HG03457 (cell line): ENCODE results near the gene RPL38.

Experiments
- ATAC-seq: cut with Tn5 transposase; IDR thresholded peaks from one replicate; pipeline ENCODE4 v1.9.1; 2021; ENCODE audit warnings: moderate number of reproducible peaks; ENCODE audit not compliant: unreplicated experiment

The RPL38 gene

DNA sequence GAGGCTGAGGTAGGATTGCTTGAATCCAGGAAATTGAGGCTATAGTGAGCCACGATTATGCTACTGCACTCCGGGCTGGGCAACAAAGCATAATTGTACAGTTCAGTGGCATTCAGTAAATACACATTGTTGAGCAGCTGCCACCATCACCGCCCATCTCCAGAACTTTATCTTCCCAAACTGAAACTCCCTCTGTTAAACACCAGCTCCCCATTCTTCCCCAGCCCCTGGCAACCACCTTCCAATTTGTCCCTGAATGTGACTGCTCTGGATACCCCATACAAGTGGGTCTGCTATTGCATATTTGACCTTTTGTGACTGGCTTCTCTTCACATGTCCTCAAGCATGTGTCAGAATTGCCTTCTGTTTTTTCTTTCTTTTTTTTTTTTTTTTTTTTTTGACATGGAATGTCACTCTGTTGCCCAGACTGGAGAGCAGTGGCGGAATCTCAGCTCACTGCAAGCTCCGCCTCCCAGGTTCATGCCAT is 2.9 kb downstream of the RPL38 start:
- no peak for ATAC-seq

- no peak for ATAC-seq
These were observed 7.0 kb downstream of the RPL38 start for GRCh38 chr17:74210191-74211140.

GRCh38 chr17:74211141-74211911 is 7.8 kb downstream of the RPL38 start:
- ATAC-seq, result no peak

DNA sequence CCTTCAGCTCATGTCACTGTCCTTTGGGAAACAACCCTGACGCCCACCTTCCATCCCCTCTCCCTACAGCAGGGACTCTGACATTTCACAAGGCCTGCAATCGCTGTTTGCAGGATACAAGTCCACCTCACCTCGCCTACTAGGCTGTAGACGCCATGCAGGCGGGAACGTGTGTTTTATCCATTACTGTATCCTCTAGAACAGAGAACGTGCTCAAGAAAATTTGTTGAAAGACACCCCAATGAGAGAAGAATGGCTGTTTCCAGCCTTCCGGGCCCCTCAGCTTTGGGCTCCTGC is 8.4 kb downstream of the RPL38 start:
- no peak for ATAC-seq

- ATAC-seq, result peak; percentile 7
These were observed 8.9 kb downstream of the RPL38 start for GRCh38 chr17:74212209-74212912.

- ATAC-seq, result peak; percentile 59
These were observed 9.7 kb downstream of the RPL38 start, which contains the start of gene TTYH2 for GRCh38 chr17:74212913-74213791. Gene TTYH2, plus strand, starts transcription at chr17:74213571. Its CDS starts 17 bp downstream, at chr17:74213588.

GRCh38 chr17:74213861-74214391 is 10.4 kb downstream of the RPL38 start:
- no peak for ATAC-seq

DNA sequence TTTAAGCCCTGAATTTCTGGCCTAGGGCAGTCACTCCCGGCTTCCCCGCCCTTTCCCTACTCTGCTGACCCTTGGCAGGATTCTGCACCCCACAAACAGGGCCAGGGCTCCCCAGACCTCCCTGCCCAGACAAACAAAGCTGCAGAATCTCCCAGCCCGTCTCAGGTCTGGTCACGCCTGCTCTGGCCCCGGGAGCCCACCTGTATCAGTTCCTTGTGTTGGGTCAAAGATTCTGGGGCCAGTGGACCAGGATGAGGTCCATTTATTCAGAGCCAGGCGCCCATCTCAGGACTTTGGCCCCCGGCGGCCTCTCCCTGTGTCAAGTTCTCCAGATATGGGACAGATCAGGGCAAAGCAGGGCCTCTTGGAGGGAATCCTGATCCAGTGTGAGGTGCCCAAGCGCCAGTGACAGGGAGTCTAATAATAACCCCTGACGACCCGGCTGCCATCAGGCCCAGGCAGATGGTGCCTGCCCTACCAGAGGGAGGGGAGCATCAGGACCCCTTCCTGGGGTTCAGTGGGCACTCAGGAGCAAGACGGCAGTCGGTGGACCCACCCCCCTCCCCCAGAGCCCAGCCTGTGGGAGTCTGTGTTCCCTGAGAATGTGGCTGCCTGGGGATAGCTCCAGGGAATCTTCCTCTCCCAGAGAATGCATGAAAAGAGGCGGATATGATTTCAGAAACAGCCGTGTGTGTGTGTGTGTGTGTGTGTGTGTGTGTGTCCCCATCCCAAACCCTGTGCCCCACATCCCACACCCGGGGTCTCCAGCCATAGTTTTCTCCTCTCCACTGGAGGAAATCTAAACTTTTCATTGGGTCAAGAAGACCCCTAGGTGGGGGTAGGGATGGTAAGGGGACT is 11.2 kb downstream of the RPL38 start:
- ATAC-seq, result no peak

DNA sequence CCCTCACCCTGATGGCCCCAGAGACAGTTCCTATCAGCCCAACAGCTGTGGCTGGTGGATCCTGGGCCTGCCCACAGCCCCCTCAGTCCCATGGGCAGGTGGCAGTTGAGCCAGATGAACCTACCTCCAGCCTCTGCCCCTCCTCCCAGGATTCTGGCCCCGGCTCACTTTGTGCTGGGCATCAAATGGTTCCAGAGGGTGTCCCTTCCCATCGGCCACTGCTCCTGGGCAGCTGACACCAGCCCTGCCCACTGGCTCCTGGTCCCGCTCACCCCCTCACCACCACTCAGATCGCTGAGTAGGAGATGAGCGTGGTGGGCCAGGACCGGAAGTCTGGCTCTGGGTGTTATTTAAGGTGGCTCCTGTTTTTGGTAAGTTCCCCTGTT is 11.9 kb downstream of the RPL38 start:
- ATAC-seq, result no peak

- ATAC-seq, result no peak
These were observed 13.0 kb downstream of the RPL38 start for GRCh38 chr17:74216505-74216904.

DNA sequence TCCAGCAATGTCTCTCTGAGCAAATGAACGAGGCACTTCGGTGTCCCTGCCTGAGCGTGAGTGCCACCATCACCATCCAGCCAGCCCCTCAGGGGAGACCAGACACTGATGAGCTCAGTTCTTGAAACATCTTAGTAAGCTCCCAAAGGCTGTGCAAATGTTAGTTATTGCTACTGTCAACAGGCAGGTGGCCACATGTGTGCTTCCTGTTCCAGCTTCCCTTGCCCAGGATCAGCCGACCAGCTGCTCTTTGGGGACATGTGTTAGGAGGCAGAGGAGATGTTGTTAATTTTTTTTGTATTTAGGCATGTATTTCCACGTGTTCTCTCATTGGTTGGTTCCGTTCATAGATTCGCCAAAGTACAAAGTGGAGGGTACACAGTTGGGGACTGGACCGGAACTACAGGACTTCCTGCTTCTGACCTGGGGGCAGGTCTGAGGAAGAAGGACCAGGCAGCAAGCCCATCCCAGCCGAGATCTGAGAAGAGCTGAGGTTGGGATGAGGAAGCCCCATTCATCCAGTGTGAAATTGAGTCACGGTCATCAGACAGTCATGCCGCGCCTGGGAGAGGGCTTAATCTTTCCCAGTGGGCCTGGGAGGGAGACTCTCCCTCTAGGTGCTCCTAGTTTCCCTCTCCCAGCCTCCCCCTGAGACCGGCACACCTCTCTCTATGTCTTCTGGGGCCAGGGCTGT is 13.7 kb downstream of the RPL38 start:
- no peak for ATAC-seq

DNA sequence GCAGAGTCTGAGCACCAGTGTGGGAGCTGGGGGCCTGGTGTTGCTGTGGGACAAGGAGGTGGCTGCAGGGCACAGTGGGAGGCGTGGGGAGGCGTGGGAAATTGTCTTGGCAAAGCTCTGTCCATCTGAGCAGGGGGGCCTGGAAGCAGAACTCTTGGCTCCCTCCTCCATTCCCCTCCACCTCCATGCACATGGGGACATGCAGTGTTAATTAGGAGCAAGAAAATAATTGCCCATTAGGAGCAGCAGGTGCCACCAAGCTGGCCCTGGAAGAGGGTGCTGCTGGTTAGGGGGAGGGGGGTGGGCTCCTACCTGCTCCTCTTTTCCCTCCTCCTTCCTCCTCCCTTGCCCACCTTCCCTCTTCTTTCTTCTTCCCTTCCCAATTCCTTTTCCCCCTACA is 14.4 kb downstream of the RPL38 start:
- no peak for ATAC-seq

GRCh38 chr17:74218436-74218835 is 15.0 kb downstream of the RPL38 start:
- ATAC-seq, result no peak

GRCh38 chr17:74219576-74220133 is 16.2 kb downstream of the RPL38 start:
- ATAC-seq, result no peak

GRCh38 chr17:74220219-74220618 is 16.7 kb downstream of the RPL38 start:
- no peak for ATAC-seq

GRCh38 chr17:74220946-74221818 is 17.7 kb downstream of the RPL38 start:
- no peak for ATAC-seq

DNA sequence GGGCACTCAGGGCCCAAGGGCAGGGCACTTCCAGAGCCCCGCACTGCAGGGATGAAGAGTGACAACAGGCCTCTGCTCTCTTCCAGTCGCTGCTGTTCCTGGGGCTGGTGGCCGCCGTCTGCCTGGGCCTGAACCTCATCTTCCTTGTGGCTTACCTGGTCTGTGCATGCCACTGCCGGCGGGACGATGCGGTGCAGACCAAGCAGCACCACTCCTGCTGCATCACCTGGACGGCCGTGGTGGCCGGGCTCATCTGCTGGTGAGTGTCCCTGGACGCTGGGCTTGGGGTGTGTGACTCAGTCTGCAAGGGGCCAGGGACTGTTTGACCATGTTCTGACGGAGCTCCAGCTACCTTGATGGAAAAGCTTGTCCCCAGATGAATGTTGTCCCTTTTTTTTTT is 18.9 kb downstream of the RPL38 start:
- no peak for ATAC-seq
